Mucosa of descending colon (tissue), 3 donors: ENCODE results near the gene ANTXR1. TPM values are rescaled to one million over a fixed set of nuclear protein-coding genes. Genes with fewer than 3 reads are reported as not detected.

Experiments used
- ATAC-seq: fragments of 200-7000 bp; cut with Tn5 transposase; one replicate; pipeline ENCODE4 v1.9.1; 2020; ENCODE audit warnings: mild to moderate bottlenecking, moderate library complexity
- DNase-seq, 3 donors: peaks; one replicate each; pipeline ENCODE4 v3.0.0-alpha.2; 2020
- H3K36me3 ChIP-seq: fragments of 200-600 bp; one replicate; pipeline ENCODE4 v1.8.0; 2021; ENCODE audit warnings: low read depth, mild to moderate bottlenecking
- H3K4me1 ChIP-seq: fragments of 200-600 bp; one replicate; pipeline ENCODE4 v1.8.0; 2021; ENCODE audit warnings: low read depth, mild to moderate bottlenecking
- H3K4me3 ChIP-seq: fragments of 200-600 bp; one replicate; pipeline ENCODE4 v1.8.0; 2021; ENCODE audit warnings: mild to moderate bottlenecking
- H3K9me3 ChIP-seq: fragments of 200-600 bp; one replicate; pipeline ENCODE4 v1.8.0; 2021; ENCODE audit warnings: mild to moderate bottlenecking
- CTCF ChIP-seq: fragments of 200-600 bp; IDR thresholded peaks from one replicate; pipeline ENCODE4 v1.8.0; 2022; ENCODE audit warnings: antibody characterized with exemption, mild to moderate bottlenecking
- intact Hi-C, 2 donors: fragments of 100-400 bp; cut with DNase I in 1 of 2; cut with micrococcal nuclease in 1 of 2; formaldehyde crosslinking; loops; one replicate each; pipeline versions ENCODE4 v1.11.0 to v1.11.1; 2022; cut with DNase I, micrococcal nuclease
- long read RNA-seq, 2 donors: library from polyadenylated mRNA; unstranded; transcript quantifications; one replicate each; pipeline ENCODE4 v2.0.0, GENCODE V29; 2019 to 2021
- total RNA-seq, 3 donors: library from RNA; stranded (reverse); fragmentation: NEBNext Ultra II Directional in 2 of 3; extraction: Animal tissue kit (Norgen Biotek cat#: 25700) in 2 of 3; gene quantifications; one replicate each; pipeline versions ENCODE4 v1.2.1 to v1.2.4, GENCODE V29; 2021 to 2023
- donor health status: DM: no; HTN: no; CAD: no; lungs with moderate emphysema.
- donor health status: DM: no; HTN: no; CAD: no.
- donor health status: DM: no; HTN: yes; CAD: no.

Gene ANTXR1
- total RNA-seq: 10 to 100 TPM; 10.7 to 77.7 (median 18.6) TPM
- long read RNA-seq, donor 1, full-length matches to known transcripts: 4 of 16 reads
- long read RNA-seq, donor 1, partial matches to known transcripts: 1 of 16 reads
- long read RNA-seq, donor 1, other reads (novel, unspliced or antisense): 11 of 16 reads
- long read RNA-seq, donor 2, partial matches to known transcripts: 0 of 3 reads
- long read RNA-seq, donor 2, other reads (novel, unspliced or antisense): 2 of 3 reads

GRCh38 chr2:69013142-69013839, at the start of gene ANTXR1:
Gene ANTXR1, plus strand, starts transcription at chr2:69013179. Its CDS starts 321 bp downstream, at chr2:69013500.
- TF ChIP-seq CTCF: no peak
- ATAC-seq (peak; percentile 68), DNase-seq (peak in 2 of 3 donors; percentile 23 to 40)
- Histone ChIP-seq H3K9me3 (no peaks in the 10 kb centered on the region), H3K4me3 (peak within 1 kb of the TSS; percentile 19), H3K36me3 (no peaks in the 10 kb centered on the region), H3K4me1 (peaks cover 5% of the 10 kb centered on the region)
- intact Hi-C loops: loop anchor here in 1 of 2 donors (5.0 kb wide), 1 partner anchor 294 kb away; no protein-coding TSS in a partner anchor

- intact Hi-C loops: no loop called here
- no peak for TF ChIP-seq CTCF
- DNase-seq (no peak), ATAC-seq (no peak)
- H3K4me1 ChIP-seq: no peaks in the 10 kb centered on the region
- H3K9me3 ChIP-seq: no peaks in the 10 kb centered on the region
- H3K36me3 ChIP-seq: no peaks in the 10 kb centered on the region
- no peak overlapping the region for H3K4me3 ChIP-seq
These were observed 48.7 kb upstream of the ANTXR1 start for GRCh38 chr2:68964282-68964681.

DNA sequence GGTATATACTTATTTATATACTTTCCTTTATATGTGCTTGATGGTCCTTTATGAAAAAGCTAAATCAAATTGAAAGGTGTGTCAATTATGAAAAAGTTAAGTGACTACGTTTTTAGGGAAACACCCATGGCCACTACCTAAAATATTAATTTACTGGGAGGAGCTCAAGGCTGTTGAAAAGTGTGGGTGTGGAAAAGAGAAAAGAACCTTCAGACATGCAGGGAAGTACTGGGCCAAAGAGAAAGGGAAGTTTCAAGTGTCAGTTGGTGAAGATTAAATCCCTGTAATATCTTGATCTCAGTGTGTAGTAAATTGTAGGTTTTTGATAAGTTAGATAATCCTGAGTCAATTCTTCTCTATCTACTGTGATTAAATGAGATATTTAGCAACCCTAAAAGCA, 44.8 kb upstream of the ANTXR1 start:
- H3K36me3 ChIP-seq: no peaks in the 10 kb centered on the region
- no peak for TF ChIP-seq CTCF
- no peak overlapping the region for H3K4me3 ChIP-seq
- DNase-seq (no peak), ATAC-seq (no peak)
- H3K9me3 ChIP-seq: no peaks in the 10 kb centered on the region
- no peaks in the 10 kb centered on the region for H3K4me1 ChIP-seq
- intact Hi-C loops: no loop called here

DNA sequence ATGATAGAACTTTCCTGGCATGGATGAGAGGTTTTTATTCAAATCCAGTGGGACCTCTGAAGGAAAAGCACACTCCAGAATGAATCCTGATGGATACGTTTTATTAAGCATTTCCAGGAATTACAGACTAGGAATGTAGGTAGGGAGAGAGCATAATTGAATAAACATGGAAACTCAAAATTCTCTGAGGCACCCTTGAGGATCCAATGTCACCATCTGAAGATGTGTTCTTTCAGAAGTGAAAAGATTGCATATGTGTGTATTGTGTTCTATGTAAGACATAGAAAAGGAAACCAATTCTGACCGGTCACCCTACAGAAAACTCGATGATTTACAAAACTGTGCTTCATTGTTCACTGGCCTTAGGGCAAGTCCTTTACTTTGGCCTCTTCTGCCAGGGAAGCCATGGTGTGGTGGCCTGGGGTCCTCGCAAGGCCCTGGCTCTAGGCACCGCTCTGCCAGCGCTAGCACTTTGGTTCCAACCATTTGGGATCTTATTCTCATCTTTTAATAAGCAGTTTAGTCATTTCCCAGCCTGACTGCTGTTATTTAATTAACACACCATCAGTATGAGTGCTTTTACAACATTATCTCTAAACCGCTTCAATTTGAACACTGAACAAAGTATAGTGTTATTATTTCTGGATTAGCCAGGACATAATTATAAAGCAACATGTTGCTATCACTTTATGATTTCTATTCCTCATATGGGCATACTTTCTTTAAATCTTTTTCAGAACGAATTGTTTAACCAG, 43.1 kb upstream of the ANTXR1 start:
- Histone ChIP-seq H3K4me1 (no peaks in the 10 kb centered on the region), H3K9me3 (no peaks in the 10 kb centered on the region), H3K36me3 (no peaks in the 10 kb centered on the region), H3K4me3 (no peak overlapping the region)
- DNase-seq (no peak), ATAC-seq (no peak)
- intact Hi-C loops: no loop called here
- no peak for TF ChIP-seq CTCF

GRCh38 chr2:68970566-68971265, 42.3 kb upstream of the ANTXR1 start:
- no peaks in the 10 kb centered on the region for H3K9me3 ChIP-seq
- H3K36me3 ChIP-seq: no peaks in the 10 kb centered on the region
- no peak overlapping the region for H3K4me3 ChIP-seq
- DNase-seq (no peak), ATAC-seq (no peak)
- intact Hi-C loops: no loop called here
- TF ChIP-seq CTCF: no peak
- no peaks in the 10 kb centered on the region for H3K4me1 ChIP-seq
